GM23338 (cell line): ENCODE data around the gene MAP3K5. TPM values are rescaled to one million over a fixed set of nuclear protein-coding genes. Genes with fewer than 3 reads are reported as not detected.
A peak's percentile ranks its signal among the peaks of the same experiment; 100 is the strongest.

ENCODE experiments used
- ATAC-seq: fragments of 200-7000 bp; cut with Tn5 transposase; 3 replicates; pipeline ENCODE4 v1.9.1; 2020
- DNase-seq: peaks from one replicate; pipeline ENCODE4 v3.0.0-alpha.2; 2015; ENCODE audit warnings: low spot score
- H2AFZ ChIP-seq: fragments of 200-600 bp; sonication (generic); 2 replicates; pipeline ENCODE4 v1.8.0; 2016; ENCODE audit warnings: antibody characterized with exemption, mild to moderate bottlenecking, moderate library complexity
- H3F3A ChIP-seq: fragments of 200-600 bp; sonication (generic); replicated peaks from 2 replicates; pipeline ENCODE4 v1.8.0; 2017; ENCODE audit warnings: antibody characterized with exemption, mixed run types, low read depth
- H3K27ac ChIP-seq: fragments of 200-600 bp; sonication (generic); 2 replicates; pipeline ENCODE4 v1.6.1; 2016; ENCODE audit warnings: low read depth
- H3K27me3 ChIP-seq: fragments of 200-600 bp; sonication (generic); 2 replicates; pipeline ENCODE4 v1.8.0; 2016; ENCODE audit warnings: mild to moderate bottlenecking, mixed run types, moderate library complexity; ENCODE audit not compliant: insufficient read depth
- H3K36me3 ChIP-seq: fragments of 200-600 bp; sonication (generic); 2 replicates; pipeline ENCODE4 v1.8.0; 2016; ENCODE audit warnings: mild to moderate bottlenecking; ENCODE audit not compliant: insufficient read depth
- H3K4me1 ChIP-seq: fragments of 200-600 bp; sonication (generic); 2 replicates; pipeline ENCODE4 v1.8.0; 2016; ENCODE audit warnings: mild to moderate bottlenecking, moderate library complexity; ENCODE audit not compliant: insufficient read depth
- H3K4me2 ChIP-seq: fragments of 200-600 bp; sonication (generic); 2 replicates; pipeline ENCODE4 v1.7.1; 2017; ENCODE audit warnings: mixed run types
- H3K4me3 ChIP-seq: fragments of 200-600 bp; sonication (generic); 2 replicates; pipeline ENCODE4 v1.6.1; 2016; ENCODE audit warnings: mixed run types
- H3K79me2 ChIP-seq: fragments of 200-600 bp; sonication (generic); replicated peaks from 2 replicates; pipeline ENCODE4 v1.8.0; 2017; ENCODE audit warnings: mild to moderate bottlenecking; ENCODE audit not compliant: insufficient read depth
- H3K9me2 ChIP-seq: fragments of 200-600 bp; sonication (generic); 2 replicates; pipeline ENCODE4 v1.8.0; 2017; ENCODE audit not compliant: insufficient read depth
- H4K20me1 ChIP-seq: fragments of 200-600 bp; sonication (generic); replicated peaks from 2 replicates; pipeline ENCODE4 v1.8.0; 2017; ENCODE audit warnings: mild to moderate bottlenecking; ENCODE audit not compliant: insufficient read depth
- H3K27ac Mint-ChIP-seq: 2 replicates; pipeline ENCODE4 v1.8.0; 2020; ENCODE audit warnings: inconsistent platforms, mild to moderate bottlenecking, moderate library complexity, mixed read lengths
- H3K27me3 Mint-ChIP-seq: 3 replicates; pipeline ENCODE4 v1.8.0; 2022; ENCODE audit warnings: low read depth, mild to moderate bottlenecking, moderate library complexity, mixed read lengths, inconsistent platforms; ENCODE audit not compliant: insufficient read depth, poor library complexity
- H3K36me3 Mint-ChIP-seq: 3 replicates; pipeline ENCODE4 v1.8.0; 2021; ENCODE audit warnings: low read depth, mild to moderate bottlenecking, inconsistent platforms, moderate library complexity, mixed read lengths
- H3K4me1 Mint-ChIP-seq: 3 replicates; pipeline ENCODE4 v1.8.0; 2020; ENCODE audit warnings: mild to moderate bottlenecking, inconsistent platforms, mixed read lengths
- H3K4me3 Mint-ChIP-seq: 3 replicates; pipeline ENCODE4 v1.8.0; 2021; ENCODE audit warnings: moderate library complexity, mild to moderate bottlenecking, inconsistent platforms, mixed read lengths
- H3K9me3 Mint-ChIP-seq: 3 replicates; pipeline ENCODE4 v1.8.0; 2020; ENCODE audit warnings: moderate library complexity, mild to moderate bottlenecking, inconsistent platforms, mixed read lengths
- CREB1 ChIP-seq: fragments of 250-450 bp; sonication (Bioruptor Pico); IDR thresholded peaks from 2 replicates; pipeline ENCODE4 v1.5.0; 2020; ENCODE audit warnings: low read depth, mild to moderate bottlenecking, moderate library complexity
- EZH2 ChIP-seq: fragments of 200-600 bp; sonication (generic); IDR thresholded peaks from one replicate; pipeline ENCODE4 v1.8.0; 2017; ENCODE audit warnings: antibody characterized with exemption, mild to moderate bottlenecking, low read depth; ENCODE audit not compliant: unreplicated experiment
- POLR2AphosphoS5 ChIP-seq: IDR thresholded peaks from 2 replicates; pipeline ENCODE4 v1.6.1; 2016; ENCODE audit warnings: antibody characterized with exemption, low read depth
- polyA plus RNA-seq: library from polyadenylated mRNA; unstranded; fragments of >200 nt; fragmentation: Nextera tagmentation; extraction: Ambion mirVana; gene quantifications from 2 replicates; pipeline ENCODE4 v1.2.1, GENCODE V29; 2016
- total RNA-seq: library from RNA; depleted of rRNA; stranded (reverse); fragments of >200 nt; shearing (Covaris generic); gene quantifications from 2 replicates; pipeline ENCODE4 v1.2.3, GENCODE V29; 2014
- TF ChIP-seq, protein P1 (sequence below), 2 experiments: fragments of 200-600 bp in 1 of 2; sonication (generic) in 1 of 2; conservative IDR thresholded peaks; 2 replicates each; pipeline versions ENCODE4 v1.5.1 to v1.6.1; 2016 to 2017; ENCODE audit warnings: antibody characterized with exemption in 2 of 2, low read depth in 2 of 2, mild to moderate bottlenecking in 2 of 2, moderate library complexity in 1 of 2
- TF ChIP-seq, protein P2 (sequence below): IDR thresholded peaks from 2 replicates; pipeline ENCODE4 v1.6.1; 2016; ENCODE audit warnings: antibody characterized with exemption
- TF ChIP-seq, protein P3 (sequence below): IDR thresholded peaks from one replicate; pipeline ENCODE4 v1.6.1; 2018; ENCODE audit warnings: antibody characterized with exemption; ENCODE audit not compliant: unreplicated experiment

MAP3K5 gene
- total and polyA plus RNA-seq, 2 experiments from 2014 or later, result 0.76 to 2.8 TPM

DNA sequence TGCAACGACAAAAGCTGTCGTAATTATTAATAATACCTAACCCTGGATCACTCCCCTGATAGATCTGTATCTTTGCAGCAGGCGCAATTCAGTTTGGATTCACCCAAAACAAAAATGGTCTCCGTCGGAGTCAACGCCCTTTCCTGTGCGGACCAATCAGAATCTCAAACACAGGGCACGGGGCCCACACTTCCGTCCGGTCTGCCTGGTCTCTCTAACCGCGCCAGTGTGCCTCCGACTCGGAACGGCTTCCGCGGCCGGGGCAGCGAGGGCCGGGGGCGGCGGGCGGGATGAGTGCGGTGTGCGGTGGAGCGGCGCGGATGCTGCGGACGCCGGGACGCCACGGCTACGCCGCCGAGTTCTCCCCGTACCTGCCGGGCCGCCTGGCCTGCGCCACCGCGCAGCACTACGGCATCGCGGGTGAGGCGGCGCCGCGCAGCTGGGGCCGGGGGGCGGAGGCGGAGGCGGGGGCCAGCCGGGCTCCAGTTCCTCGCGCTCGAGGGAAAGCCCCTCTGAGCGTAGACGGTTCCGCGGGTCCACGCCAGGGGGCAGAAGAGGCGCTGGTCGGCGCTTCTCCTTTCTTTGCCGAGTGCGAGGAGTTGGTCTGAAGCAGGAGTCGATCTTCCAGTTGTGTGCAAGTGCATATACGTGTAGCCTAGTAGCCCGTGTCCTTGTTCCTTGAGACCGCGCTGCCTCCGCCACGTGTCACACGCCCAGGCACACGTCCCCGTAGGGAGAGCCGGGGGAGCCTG, 30.3 kb upstream of the MAP3K5 start, which contains the start of gene PEX7:
TSS of gene PEX7 (plus strand) at position 217 of the 752 bp plus-strand sequence. CDS start at position 291, 74 bp downstream.
- H3K4me1 Mint-ChIP-seq, result no peaks in the 10 kb centered on the region; the same call in 2 of the 3 replicates
- H3K4me1 ChIP-seq, result peaks cover 7% of the 10 kb centered on the region
- H2AFZ ChIP-seq, result peak within 1 kb of the TSS; percentile 93
- peaks cover 8% of the 10 kb centered on the region; the same call in 1 of the 2 replicates for H3K79me2 ChIP-seq
- DNase-seq (peak; percentile 95), ATAC-seq (peak; percentile 96)
- H3K9me2 ChIP-seq, result 0 out of 2 replicates have a peak, but pooled peaks cover 3% of the 10 kb centered on the region
- H3K27me3 Mint-ChIP-seq, result peaks cover 4% of the 10 kb centered on the region
- TF ChIP-seq POLR2AphosphoS5 (peak; percentile 85), EZH2 (no peak)
- TF ChIP-seq, protein P1, sequence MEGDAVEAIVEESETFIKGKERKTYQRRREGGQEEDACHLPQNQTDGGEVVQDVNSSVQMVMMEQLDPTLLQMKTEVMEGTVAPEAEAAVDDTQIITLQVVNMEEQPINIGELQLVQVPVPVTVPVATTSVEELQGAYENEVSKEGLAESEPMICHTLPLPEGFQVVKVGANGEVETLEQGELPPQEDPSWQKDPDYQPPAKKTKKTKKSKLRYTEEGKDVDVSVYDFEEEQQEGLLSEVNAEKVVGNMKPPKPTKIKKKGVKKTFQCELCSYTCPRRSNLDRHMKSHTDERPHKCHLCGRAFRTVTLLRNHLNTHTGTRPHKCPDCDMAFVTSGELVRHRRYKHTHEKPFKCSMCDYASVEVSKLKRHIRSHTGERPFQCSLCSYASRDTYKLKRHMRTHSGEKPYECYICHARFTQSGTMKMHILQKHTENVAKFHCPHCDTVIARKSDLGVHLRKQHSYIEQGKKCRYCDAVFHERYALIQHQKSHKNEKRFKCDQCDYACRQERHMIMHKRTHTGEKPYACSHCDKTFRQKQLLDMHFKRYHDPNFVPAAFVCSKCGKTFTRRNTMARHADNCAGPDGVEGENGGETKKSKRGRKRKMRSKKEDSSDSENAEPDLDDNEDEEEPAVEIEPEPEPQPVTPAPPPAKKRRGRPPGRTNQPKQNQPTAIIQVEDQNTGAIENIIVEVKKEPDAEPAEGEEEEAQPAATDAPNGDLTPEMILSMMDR (conservative IDR thresholded peaks at IDR 0.05; ENCODE audit: low read depth in 2 of 2), result peak; percentile 54 to 66
- TF ChIP-seq, protein P2, sequence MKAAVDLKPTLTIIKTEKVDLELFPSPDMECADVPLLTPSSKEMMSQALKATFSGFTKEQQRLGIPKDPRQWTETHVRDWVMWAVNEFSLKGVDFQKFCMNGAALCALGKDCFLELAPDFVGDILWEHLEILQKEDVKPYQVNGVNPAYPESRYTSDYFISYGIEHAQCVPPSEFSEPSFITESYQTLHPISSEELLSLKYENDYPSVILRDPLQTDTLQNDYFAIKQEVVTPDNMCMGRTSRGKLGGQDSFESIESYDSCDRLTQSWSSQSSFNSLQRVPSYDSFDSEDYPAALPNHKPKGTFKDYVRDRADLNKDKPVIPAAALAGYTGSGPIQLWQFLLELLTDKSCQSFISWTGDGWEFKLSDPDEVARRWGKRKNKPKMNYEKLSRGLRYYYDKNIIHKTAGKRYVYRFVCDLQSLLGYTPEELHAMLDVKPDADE, result peak; percentile 54
- no peaks in the 10 kb centered on the region for H3K9me3 Mint-ChIP-seq
- no peaks in the 10 kb centered on the region for H3K36me3 ChIP-seq
- peak within 1 kb of the TSS; percentile 90 for H3K4me3 Mint-ChIP-seq
- H3K27me3 ChIP-seq, result 0 out of 2 replicates have a peak, but pooled peaks cover 5% of the 10 kb centered on the region
- H3K27ac Mint-ChIP-seq, result peak within 1 kb of the TSS; percentile 96
- peak within 1 kb of the TSS; percentile 70 for H3K27ac ChIP-seq
- peak within 1 kb of the TSS; percentile 88 for H3K4me2 ChIP-seq
- H3K36me3 Mint-ChIP-seq, result peaks cover 33% of the 10 kb centered on the region
- H3K4me3 ChIP-seq, result peak within 1 kb of the TSS; percentile 65
- peaks cover 5% of the 10 kb centered on the region; the same call in 1 of the 2 replicates for H3F3A ChIP-seq
- H4K20me1 ChIP-seq, result no peaks in the 10 kb centered on the region

DNA sequence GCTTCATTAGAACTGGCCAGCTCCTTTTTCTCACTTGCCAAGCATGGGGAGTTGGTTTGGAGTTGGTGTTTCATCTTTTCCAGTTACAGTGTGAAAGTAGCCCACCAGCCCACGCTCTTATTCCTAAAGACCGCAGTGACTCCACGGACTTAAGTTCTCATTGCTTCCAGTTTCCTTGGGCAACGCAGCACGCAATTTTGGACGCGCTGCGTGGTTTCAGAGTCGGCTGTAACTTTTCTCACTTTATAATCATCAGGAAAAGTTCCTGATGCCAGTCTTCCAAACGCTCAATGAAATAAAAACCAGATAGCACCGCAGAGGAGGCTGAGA, 29.7 kb upstream of the MAP3K5 start:
- Mint-ChIP-seq H3K4me1 (no peaks in the 10 kb centered on the region; the same call in 2 of the 3 replicates), H3K36me3 (peaks cover 28% of the 10 kb centered on the region), H3K27ac (peak overlapping the region; percentile 96), H3K27me3 (peaks cover 4% of the 10 kb centered on the region), H3K9me3 (no peaks in the 10 kb centered on the region), H3K4me3 (peak overlapping the region; percentile 90)
- Histone ChIP-seq H4K20me1 (no peaks in the 10 kb centered on the region), H3K36me3 (no peaks in the 10 kb centered on the region), H3F3A (peaks cover 5% of the 10 kb centered on the region; the same call in 1 of the 2 replicates), H3K27me3 (0 out of 2 replicates have a peak, but pooled peaks cover 5% of the 10 kb centered on the region), H2AFZ (peak overlapping the region; percentile 90), H3K79me2 (peaks cover 8% of the 10 kb centered on the region; the same call in 1 of the 2 replicates), H3K4me2 (peak overlapping the region; percentile 88), H3K4me1 (peaks cover 7% of the 10 kb centered on the region), H3K9me2 (0 out of 2 replicates have a peak, but pooled peaks cover 3% of the 10 kb centered on the region), H3K4me3 (peak overlapping the region; percentile 65), H3K27ac (peak overlapping the region; percentile 70)
- ATAC-seq, result no peak
- DNase-seq, result no peak
- TF ChIP-seq CREB1, result no peak
- TF ChIP-seq, protein P1 (conservative IDR thresholded peaks at IDR 0.05; ENCODE audit: low read depth in 2 of 2), result no peak
- TF ChIP-seq, protein P3, sequence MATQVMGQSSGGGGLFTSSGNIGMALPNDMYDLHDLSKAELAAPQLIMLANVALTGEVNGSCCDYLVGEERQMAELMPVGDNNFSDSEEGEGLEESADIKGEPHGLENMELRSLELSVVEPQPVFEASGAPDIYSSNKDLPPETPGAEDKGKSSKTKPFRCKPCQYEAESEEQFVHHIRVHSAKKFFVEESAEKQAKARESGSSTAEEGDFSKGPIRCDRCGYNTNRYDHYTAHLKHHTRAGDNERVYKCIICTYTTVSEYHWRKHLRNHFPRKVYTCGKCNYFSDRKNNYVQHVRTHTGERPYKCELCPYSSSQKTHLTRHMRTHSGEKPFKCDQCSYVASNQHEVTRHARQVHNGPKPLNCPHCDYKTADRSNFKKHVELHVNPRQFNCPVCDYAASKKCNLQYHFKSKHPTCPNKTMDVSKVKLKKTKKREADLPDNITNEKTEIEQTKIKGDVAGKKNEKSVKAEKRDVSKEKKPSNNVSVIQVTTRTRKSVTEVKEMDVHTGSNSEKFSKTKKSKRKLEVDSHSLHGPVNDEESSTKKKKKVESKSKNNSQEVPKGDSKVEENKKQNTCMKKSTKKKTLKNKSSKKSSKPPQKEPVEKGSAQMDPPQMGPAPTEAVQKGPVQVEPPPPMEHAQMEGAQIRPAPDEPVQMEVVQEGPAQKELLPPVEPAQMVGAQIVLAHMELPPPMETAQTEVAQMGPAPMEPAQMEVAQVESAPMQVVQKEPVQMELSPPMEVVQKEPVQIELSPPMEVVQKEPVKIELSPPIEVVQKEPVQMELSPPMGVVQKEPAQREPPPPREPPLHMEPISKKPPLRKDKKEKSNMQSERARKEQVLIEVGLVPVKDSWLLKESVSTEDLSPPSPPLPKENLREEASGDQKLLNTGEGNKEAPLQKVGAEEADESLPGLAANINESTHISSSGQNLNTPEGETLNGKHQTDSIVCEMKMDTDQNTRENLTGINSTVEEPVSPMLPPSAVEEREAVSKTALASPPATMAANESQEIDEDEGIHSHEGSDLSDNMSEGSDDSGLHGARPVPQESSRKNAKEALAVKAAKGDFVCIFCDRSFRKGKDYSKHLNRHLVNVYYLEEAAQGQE, result no peak
